Memory B cell (primary cell): ENCODE measurements around the gene KRT75.

ENCODE experiments used
- ATAC-seq: fragments of 150-1000 bp; cut with Tn5 transposase; 2 replicates; pipeline ENCODE4 v1.10.0; 2021; ENCODE audit warnings: low read depth, mild to moderate bottlenecking, moderate library complexity
- DNase-seq, 2 donors: peaks; one replicate each; pipeline ENCODE4 v3.0.0; 2022; ENCODE audit warnings: low spot score in 2 of 2
- H3K27ac Mint-ChIP-seq: one replicate; pipeline ENCODE4 v1.8.0; 2022; ENCODE audit warnings: mild to moderate bottlenecking, moderate library complexity, mixed read lengths
- H3K27me3 Mint-ChIP-seq: one replicate; pipeline ENCODE4 v1.8.0; 2022; ENCODE audit warnings: mixed read lengths
- H3K36me3 Mint-ChIP-seq: one replicate; pipeline ENCODE4 v1.8.0; 2022; ENCODE audit warnings: mild to moderate bottlenecking, mixed read lengths
- H3K4me1 Mint-ChIP-seq: one replicate; pipeline ENCODE4 v1.8.0; 2022; ENCODE audit warnings: mixed read lengths
- H3K4me3 Mint-ChIP-seq: one replicate; pipeline ENCODE4 v1.8.0; 2022; ENCODE audit warnings: mild to moderate bottlenecking, moderate library complexity, mixed read lengths
- H3K9me3 Mint-ChIP-seq: one replicate; pipeline ENCODE4 v1.8.0; 2022; ENCODE audit warnings: mixed read lengths

The KRT75 gene

GRCh38 chr12:52446367-52447045, 12.3 kb upstream of the KRT75 start:
- ATAC-seq (no peak), DNase-seq (no peak)
- H3K27ac Mint-ChIP-seq = no peak overlapping the region
- H3K27me3 Mint-ChIP-seq = peaks cover 16% of the 10 kb centered on the region
- no peaks in the 10 kb centered on the region for H3K9me3 Mint-ChIP-seq
- no peaks in the 10 kb centered on the region for H3K36me3 Mint-ChIP-seq
- no peak overlapping the region for H3K4me3 Mint-ChIP-seq
- peaks cover 6% of the 10 kb centered on the region for H3K4me1 Mint-ChIP-seq

- H3K36me3 Mint-ChIP-seq = no peaks in the 10 kb centered on the region
- ATAC-seq (no peak), DNase-seq (no peak)
- no peak overlapping the region for H3K4me3 Mint-ChIP-seq
- no peaks in the 10 kb centered on the region for H3K9me3 Mint-ChIP-seq
- H3K27ac Mint-ChIP-seq = no peak overlapping the region
- peaks cover 16% of the 10 kb centered on the region for H3K27me3 Mint-ChIP-seq
- peaks cover 6% of the 10 kb centered on the region for H3K4me1 Mint-ChIP-seq
Observed at GRCh38 chr12:52445876-52446275, 11.7 kb upstream of the KRT75 start.

GRCh38 chr12:52444647-52445595, 10.8 kb upstream of the KRT75 start:
- no peaks in the 10 kb centered on the region for H3K36me3 Mint-ChIP-seq
- peaks cover 6% of the 10 kb centered on the region for H3K4me1 Mint-ChIP-seq
- no peak overlapping the region for H3K4me3 Mint-ChIP-seq
- DNase-seq (no peak), ATAC-seq (no peak)
- no peak overlapping the region for H3K27ac Mint-ChIP-seq
- no peaks in the 10 kb centered on the region for H3K9me3 Mint-ChIP-seq
- peaks cover 14% of the 10 kb centered on the region for H3K27me3 Mint-ChIP-seq

GRCh38 chr12:52443966-52444365, 9.8 kb upstream of the KRT75 start:
- Mint-ChIP-seq H3K27ac (no peak overlapping the region), H3K9me3 (no peaks in the 10 kb centered on the region), H3K4me1 (peaks cover 6% of the 10 kb centered on the region), H3K27me3 (peaks cover 14% of the 10 kb centered on the region), H3K36me3 (no peaks in the 10 kb centered on the region), H3K4me3 (no peak overlapping the region)
- ATAC-seq (no peak), DNase-seq (no peak)

GRCh38 chr12:52442600-52443061, 8.5 kb upstream of the KRT75 start:
- Mint-ChIP-seq H3K27me3 (peaks cover 14% of the 10 kb centered on the region), H3K4me1 (no peaks in the 10 kb centered on the region), H3K27ac (no peak overlapping the region), H3K9me3 (no peaks in the 10 kb centered on the region), H3K4me3 (no peak overlapping the region), H3K36me3 (no peaks in the 10 kb centered on the region)
- ATAC-seq (no peak), DNase-seq (no peak)

GRCh38 chr12:52441320-52441911, 7.2 kb upstream of the KRT75 start:
- Mint-ChIP-seq H3K36me3 (no peaks in the 10 kb centered on the region), H3K4me3 (no peak overlapping the region), H3K27ac (no peak overlapping the region), H3K4me1 (no peaks in the 10 kb centered on the region), H3K27me3 (peaks cover 16% of the 10 kb centered on the region), H3K9me3 (no peaks in the 10 kb centered on the region)
- DNase-seq (no peak), ATAC-seq (no peak)

GRCh38 chr12:52440821-52441319, 6.7 kb upstream of the KRT75 start:
- Mint-ChIP-seq H3K9me3 (no peaks in the 10 kb centered on the region), H3K27me3 (peaks cover 17% of the 10 kb centered on the region), H3K4me1 (no peaks in the 10 kb centered on the region), H3K4me3 (no peak overlapping the region), H3K27ac (no peak overlapping the region), H3K36me3 (no peaks in the 10 kb centered on the region)
- ATAC-seq (no peak), DNase-seq (no peak)

- H3K4me1 Mint-ChIP-seq = no peaks in the 10 kb centered on the region
- no peaks in the 10 kb centered on the region for H3K36me3 Mint-ChIP-seq
- H3K9me3 Mint-ChIP-seq = no peaks in the 10 kb centered on the region
- no peak for ATAC-seq
- no peak overlapping the region for H3K4me3 Mint-ChIP-seq
- H3K27ac Mint-ChIP-seq = no peak overlapping the region
- H3K27me3 Mint-ChIP-seq = peaks cover 18% of the 10 kb centered on the region
- no peak for DNase-seq
Observed at GRCh38 chr12:52439845-52440244, 5.7 kb upstream of the KRT75 start.

GRCh38 chr12:52439420-52439819, 5.2 kb upstream of the KRT75 start:
- Mint-ChIP-seq H3K27ac (no peak overlapping the region), H3K4me1 (no peaks in the 10 kb centered on the region), H3K36me3 (no peaks in the 10 kb centered on the region), H3K27me3 (peaks cover 18% of the 10 kb centered on the region), H3K9me3 (no peaks in the 10 kb centered on the region), H3K4me3 (no peak overlapping the region)
- no peak for DNase-seq
- ATAC-seq = no peak

GRCh38 chr12:52438305-52439301, 4.4 kb upstream of the KRT75 start:
- ATAC-seq (no peak), DNase-seq (no peak)
- Mint-ChIP-seq H3K9me3 (no peaks in the 10 kb centered on the region), H3K36me3 (no peaks in the 10 kb centered on the region), H3K4me1 (no peaks in the 10 kb centered on the region), H3K27ac (no peak overlapping the region), H3K27me3 (peaks cover 18% of the 10 kb centered on the region), H3K4me3 (no peak overlapping the region)

- DNase-seq = no peak
- H3K4me3 Mint-ChIP-seq = no peak overlapping the region
- H3K36me3 Mint-ChIP-seq = no peaks in the 10 kb centered on the region
- no peak overlapping the region for H3K27ac Mint-ChIP-seq
- ATAC-seq = no peak
- H3K4me1 Mint-ChIP-seq = no peaks in the 10 kb centered on the region
- no peaks in the 10 kb centered on the region for H3K9me3 Mint-ChIP-seq
- peaks cover 12% of the 10 kb centered on the region for H3K27me3 Mint-ChIP-seq
Observed at GRCh38 chr12:52437508-52437907, 3.3 kb upstream of the KRT75 start.

- Mint-ChIP-seq H3K36me3 (no peaks in the 10 kb centered on the region), H3K9me3 (no peaks in the 10 kb centered on the region), H3K27me3 (peaks cover 7% of the 10 kb centered on the region), H3K27ac (no peak overlapping the region), H3K4me1 (no peaks in the 10 kb centered on the region), H3K4me3 (no peak overlapping the region)
- ATAC-seq (no peak), DNase-seq (no peak)
Observed at GRCh38 chr12:52436828-52437474, 2.8 kb upstream of the KRT75 start.
